Inflammatory macrophage treated with lipopolysaccharide for 1 hour (primary cell): ENCODE measurements around the gene CD274.
"Not testable (repeated sequence)": the region's sequence is repeated elsewhere in the genome, so short reads cannot be mapped to it uniquely, and the experiment has no call there.

Experiments used
- DNase-seq, 2 donors: peaks; one replicate each; pipeline ENCODE4 v3.0.0-alpha.2; 2020 to 2022

CD274 gene

GRCh38 chr9:5468850-5469249 is 18.5 kb downstream of the CD274 start:
- DNase-seq = peak; percentile 47 to 60

DNA sequence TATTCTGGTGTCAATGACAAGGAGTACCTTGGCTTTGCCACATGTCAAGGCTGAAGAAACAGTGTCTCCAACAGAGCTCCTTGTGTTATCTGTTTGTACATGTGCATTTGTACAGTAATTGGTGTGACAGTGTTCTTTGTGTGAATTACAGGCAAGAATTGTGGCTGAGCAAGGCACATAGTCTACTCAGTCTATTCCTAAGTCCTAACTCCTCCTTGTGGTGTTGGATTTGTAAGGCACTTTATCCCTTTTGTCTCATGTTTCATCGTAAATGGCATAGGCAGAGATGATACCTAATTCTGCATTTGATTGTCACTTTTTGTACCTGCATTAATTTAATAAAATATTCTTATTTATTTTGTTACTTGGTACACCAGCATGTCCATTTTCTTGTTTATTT is 19.8 kb downstream of the CD274 start:
- DNase-seq = no peak

GRCh38 chr9:5470816-5471215 is 20.5 kb downstream of the CD274 start:
- no peak for DNase-seq

DNA sequence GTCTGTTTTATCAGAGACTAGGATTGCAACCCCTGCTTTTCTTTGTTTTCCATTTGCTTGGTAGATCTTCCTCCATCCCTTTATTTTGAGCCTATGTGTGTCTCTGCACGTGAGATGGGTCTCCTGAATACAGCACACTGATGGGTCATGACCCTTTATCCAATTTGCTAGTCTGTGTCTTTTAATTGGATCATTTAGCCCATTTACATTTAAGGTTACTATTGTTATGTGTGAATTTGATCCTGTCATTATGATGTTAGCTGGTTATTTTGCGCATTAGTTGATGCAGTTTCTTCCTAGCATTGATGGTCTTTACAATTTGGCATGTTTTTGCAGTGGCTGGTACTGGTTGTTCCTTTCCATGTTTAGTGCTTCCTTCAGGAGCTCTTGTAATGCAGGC is 25.3 kb downstream of the CD274 start:
- not testable (repeated sequence) for DNase-seq

DNA sequence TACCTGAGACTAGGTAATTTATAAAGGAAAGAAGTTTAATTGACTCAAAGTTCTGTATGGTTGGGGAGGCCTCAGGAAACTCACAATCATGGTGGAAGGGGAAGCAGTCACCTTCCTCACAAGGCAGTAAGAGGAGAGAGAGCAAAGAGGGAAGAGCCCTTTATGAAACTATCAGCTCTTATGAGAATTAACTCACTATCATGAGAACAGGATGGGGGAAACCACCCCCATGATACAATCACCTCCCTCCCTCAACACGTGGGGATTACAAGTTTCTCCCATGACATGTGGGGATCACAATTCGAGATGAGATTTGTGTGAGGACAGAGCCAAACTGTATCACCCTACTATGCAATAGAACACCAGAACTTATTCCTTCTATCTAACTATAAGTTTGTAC is 27.9 kb downstream of the CD274 start:
- peak; percentile 72 to 93 for DNase-seq

DNA sequence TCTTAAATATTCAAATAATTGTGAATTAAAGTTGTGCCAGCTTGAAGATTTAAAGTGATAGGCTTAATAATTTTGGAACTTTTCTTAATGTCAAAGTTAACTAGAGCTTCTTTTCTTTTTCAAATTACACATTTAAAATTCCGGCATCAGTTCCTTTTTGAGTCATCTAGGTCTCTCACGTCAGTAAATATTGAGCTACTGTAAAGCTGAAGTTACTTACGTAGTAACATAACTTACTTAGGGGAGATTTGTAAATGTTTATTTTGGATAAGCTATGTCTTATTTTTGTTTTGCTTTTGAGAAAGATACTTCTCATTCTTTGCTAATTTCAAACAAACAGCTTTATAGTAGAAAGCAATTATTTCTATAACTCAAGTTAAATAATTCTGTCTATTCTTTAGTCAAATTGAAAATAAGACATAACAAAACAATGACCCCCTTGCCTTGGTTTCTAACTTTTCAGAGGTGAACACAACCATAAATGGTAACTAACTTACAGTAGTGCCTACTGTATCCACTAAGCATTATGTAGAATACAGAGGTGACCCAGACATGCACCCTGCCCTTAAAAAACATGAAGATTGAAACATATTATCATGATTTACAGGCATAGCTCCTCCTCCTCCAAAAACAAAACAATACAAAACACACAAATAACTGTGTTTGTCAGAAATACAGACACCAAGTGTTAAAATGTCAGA is 29.8 kb downstream of the CD274 start:
- no peak for DNase-seq

GRCh38 chr9:5480919-5481318 is 30.6 kb downstream of the CD274 start:
- DNase-seq = no peak

DNA sequence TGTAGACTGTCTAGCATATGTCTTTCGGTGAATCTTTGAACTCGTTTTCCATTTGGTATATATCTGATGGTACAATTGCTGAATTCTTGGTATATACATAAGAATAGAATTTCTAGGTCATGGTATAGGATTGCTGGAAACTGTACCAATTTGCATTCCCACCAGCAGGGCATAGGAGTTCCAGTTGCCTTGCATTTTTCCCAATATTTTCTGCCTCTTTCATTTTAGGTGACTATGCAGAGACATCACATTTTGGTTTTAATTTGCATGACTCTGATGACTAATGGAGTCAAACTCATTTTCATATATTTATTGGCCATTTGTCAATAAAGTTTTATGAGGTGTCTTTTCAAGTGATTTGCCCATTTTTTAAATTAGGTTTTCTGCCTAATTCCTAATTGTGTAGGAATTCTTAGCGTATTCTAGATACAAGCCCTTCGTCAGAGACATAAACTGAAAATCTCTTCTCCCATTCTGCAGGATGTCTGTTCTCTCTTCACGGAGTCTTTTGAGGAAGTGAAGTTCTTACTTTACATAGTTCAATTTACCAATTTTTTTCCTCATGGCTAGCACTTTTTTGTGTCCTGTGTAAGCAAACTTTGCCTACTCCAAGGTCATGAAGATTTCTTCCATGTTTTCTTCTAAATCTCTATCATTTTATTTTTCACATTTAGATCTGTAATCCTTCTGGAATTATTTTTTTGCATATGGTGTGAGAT is 31.1 kb downstream of the CD274 start:
- DNase-seq = peak; percentile 38 to 48

DNA sequence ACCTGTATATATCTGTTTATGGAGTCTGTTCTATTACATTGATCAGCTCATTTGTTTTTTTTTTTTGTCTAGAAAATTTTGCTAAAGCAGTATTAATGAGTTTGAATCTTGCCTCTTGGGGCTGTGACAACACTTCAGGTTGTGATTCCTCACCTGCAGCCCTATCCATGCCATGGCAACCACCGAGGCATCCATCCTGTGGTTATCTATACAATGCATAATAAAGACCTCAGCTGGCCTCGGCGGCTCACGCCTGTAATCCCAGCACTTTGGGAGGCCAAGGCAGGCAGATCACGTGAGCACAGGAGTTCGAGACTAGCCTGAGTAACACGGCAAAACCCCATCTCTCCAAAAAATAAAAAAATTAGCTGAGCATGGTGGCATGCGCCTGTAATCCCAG is 31.9 kb downstream of the CD274 start:
- no peak for DNase-seq

DNA sequence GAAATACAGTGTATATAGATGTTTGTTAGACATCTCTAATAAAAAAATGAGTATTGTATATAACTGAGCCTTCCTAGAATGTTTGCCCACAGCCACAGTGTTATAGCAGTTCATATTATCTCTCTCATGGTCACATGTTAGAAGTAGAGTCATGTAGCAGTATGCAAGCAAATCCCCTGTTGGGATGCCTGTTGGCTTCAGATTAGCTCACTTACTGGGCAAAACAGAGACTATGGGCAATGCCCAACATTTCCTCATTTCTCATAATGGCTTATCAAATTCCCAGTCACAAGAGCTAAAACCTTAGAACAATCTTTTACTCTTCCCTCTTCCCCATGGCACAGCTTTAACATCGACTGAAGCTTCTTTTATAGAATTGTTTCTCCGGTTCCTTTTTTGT is 33.0 kb downstream of the CD274 start:
- peak in 1 of 2 donors; percentile 62 for DNase-seq

GRCh38 chr9:5485378-5486085 is 35.2 kb downstream of the CD274 start:
- no peak for DNase-seq

GRCh38 chr9:5486988-5487387 is 36.6 kb downstream of the CD274 start:
- no peak for DNase-seq

DNA sequence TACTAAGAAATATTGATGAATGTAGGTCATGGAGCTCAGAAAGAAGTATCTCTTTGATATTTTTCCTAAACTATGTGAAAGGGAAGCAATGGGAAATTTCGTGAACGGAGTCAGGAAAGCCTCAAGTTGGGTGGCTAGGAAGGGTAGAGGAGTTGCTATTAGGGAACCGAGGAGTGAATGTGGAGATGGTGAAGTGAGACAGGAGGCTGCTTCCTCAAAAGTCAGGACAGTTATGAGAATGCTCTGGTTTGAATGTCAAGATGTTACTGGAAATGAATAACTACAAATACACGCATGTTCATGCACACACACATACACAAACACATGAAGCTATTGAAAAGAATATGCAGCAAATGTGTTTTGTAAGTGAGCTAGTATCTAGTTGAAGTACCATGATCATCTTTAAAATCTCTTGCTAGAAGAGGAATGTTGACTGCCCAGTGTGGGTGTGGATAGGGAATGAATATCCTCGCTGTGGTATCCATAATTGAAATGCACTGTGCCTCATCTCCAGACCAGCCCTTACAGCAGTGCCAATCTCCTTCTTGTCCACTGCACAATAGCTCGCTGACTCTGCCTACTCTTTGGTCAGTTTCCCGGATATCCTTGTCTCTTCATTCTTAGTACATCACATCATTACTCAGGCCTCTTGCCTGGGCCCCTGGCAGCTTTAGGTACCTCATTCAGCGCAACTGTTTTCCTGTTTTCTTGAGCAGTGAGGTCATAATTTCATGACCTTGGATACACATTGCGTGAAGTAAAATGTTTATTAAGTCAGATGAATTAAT is 38.1 kb downstream of the CD274 start:
- DNase-seq = no peak

- DNase-seq = peak; percentile 78 to 82
These were observed 39.5 kb downstream of the CD274 start for GRCh38 chr9:5489630-5490490.

DNA sequence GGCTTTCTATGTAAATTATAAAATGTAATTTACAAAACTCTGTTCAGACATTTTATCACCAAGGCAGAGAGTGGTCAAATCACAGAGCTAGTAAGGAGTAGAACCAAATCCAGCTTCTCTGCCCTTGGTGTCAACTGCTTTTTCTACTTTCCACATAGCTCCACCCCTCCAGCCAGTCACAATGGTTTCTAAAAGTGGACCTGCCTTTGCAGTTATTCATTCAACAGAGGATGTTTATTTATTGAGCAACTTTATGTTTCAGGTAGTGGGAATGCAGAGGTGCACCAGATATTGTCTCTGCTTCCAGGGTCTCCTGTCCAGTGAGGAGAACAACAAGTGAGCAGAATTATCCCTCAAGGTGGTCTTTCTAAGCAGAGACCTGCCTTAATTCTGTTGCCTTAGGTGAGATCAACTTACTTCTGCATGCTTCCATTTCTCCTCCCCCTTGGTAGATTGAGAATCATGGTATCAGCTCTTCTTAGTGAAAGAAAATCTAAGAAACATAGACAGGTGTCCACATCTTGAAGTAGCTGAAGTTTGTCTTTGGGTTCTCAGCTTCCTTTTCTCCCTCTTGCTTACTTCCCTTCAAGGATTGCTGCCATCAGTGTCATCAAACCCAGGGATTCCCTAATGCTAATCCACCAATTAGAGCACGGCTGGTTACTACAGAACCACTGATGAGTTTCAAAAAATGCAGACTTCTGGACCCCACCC is 42.8 kb downstream of the CD274 start:
- DNase-seq = peak in 1 of 2 donors; percentile 54

DNA sequence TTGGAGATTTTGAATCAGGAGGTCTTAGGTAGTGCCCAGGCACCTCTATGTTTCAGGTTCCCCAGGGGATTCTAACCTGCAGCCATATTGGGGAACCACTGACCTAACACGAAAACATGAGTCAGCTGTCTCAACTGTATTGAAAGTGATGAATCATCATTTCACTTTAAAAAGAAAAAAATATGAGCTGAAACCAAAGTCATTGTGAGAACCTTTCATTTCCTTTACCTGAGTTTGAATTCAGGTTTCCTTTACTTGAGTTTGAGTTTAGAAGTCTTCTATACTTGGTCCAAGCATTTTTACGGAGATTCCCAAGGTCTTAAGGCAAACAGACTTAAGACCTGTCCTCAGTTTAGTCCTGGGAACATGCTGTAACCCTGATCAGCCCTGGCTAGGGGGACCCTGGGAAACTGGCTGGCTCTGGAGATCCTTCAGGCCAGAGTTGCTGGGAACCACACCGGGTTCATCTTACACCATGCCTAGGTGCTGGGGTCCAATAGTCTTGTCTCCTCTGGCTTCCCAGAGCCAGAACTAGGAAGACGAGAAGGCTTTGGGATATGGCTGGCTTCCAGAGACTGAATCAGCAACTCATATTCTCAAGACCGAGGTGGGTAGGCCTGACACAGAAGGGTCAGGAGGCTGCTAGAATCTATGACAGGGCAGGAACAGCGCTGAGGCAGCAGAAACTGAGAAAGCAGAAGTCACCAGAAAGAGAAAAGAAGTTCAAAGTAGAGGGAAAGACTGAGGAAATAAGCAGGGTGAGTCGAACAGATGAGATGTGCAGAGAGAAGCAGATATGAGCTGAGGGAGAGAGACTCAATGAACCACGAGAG is 43.6 kb downstream of the CD274 start:
- DNase-seq = peak; percentile 78 to 89

GRCh38 chr9:5494765-5495164 is 44.4 kb downstream of the CD274 start:
- DNase-seq = not testable (repeated sequence)

GRCh38 chr9:5499157-5499556 is 48.8 kb downstream of the CD274 start:
- no peak for DNase-seq

GRCh38 chr9:5499889-5500398 is 49.6 kb downstream of the CD274 start:
- no peak for DNase-seq
